Measurements from ENCODE around the gene PLB1.

GRCh38 chr2:28461056-28461455, 34.8 kb upstream of the PLB1 start:
- TF ChIP-seq CTCF (conservative IDR thresholded peaks at IDR 0.05; ENCODE audit: low read length): no peak
- no peak for TF ChIP-seq EZH2phosphoT487 (IDR thresholded peaks at IDR 0.05; ENCODE audit: borderline replicate concordance, low read depth, low read length)
